ENCODE data around the gene TOPORS.

The TOPORS gene

GRCh38 chr9:32516241-32516640 lies 36.1 kb downstream of the TOPORS start:
- DNase-seq = no peak

- no peak for DNase-seq
These were observed 43.7 kb downstream of the TOPORS start for GRCh38 chr9:32508728-32509127.

- DNase-seq = no peak
These were observed 49.4 kb downstream of the TOPORS start for GRCh38 chr9:32503008-32503407.

GRCh38 chr9:32502464-32502863 lies 49.9 kb downstream of the TOPORS start:
- no peak for DNase-seq

GRCh38 chr9:32501868-32502267 lies 50.5 kb downstream of the TOPORS start:
- DNase-seq = no peak

GRCh38 chr9:32500768-32501167 lies 51.6 kb downstream of the TOPORS start:
- no peak for DNase-seq

- DNase-seq = no peak
These were observed 54.5 kb downstream of the TOPORS start for GRCh38 chr9:32497921-32498320.

GRCh38 chr9:32490601-32491000 lies 61.8 kb downstream of the TOPORS start:
- DNase-seq = no peak

Data from right kidney (tissue), 1 donor.